Measurements from ENCODE around the gene HOXB5. TPM values are rescaled to one million over a fixed set of nuclear protein-coding genes. Genes with fewer than 3 reads are reported as not detected.

The HOXB5 gene
- total and polyA plus RNA-seq, 5 donors from 2014 or later, result not detected

DNA sequence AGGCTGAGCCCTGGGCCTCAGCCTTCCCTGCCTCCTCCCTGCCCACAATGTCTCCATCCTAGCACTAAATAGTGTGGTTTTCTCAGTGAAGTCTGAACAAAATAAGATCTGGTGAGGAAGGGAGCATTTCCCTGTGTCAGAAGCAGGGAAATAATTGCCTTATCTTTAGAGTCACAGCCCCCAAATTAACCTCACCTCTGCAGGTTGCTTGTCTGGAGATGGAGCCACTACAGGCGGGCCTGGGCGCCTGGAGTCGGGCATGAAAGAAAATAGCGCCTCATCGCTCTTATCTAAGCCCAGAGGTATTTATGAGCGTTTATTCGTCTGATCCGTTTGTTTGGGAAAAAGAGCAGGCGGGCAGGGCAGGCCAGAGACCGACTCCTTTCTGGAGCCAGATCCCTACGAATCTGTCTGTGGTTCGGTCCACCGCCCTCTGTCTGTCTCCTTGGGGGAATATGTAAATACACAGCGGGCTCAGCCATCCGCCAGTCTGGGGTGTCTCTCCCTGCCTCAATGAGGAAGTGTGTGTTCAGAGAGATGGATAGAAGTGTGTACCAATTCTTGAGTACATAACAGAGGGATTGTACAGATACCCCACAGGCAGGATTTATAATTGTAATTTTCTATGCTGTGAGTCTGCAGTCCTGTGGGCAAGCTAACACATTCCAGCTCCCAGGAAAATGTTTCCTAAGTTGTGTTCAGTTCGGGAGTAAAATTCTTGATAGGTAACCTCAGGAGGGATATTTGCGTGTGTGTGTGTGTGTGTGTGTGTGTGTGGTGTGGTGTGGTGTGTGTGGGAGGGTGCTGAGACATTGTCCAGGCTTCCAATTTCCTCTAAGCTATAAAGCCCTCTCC is 6.9 kb upstream of the HOXB5 start:
- Histone ChIP-seq H3K9me3 (ENCODE audit: control insufficient read depth in 2 of 2, low read length in 2 of 2) (no peaks in the 10 kb centered on the region), H3K27ac (ENCODE audit: insufficient read depth, low read length, poor library complexity, severe bottlenecking) (no peak overlapping the region), H3K4me1 (ENCODE audit: control insufficient read depth, insufficient read depth, low read length, poor library complexity, severe bottlenecking) (peaks cover 53% of the 10 kb centered on the region), H3K36me3 (ENCODE audit: control insufficient read depth, insufficient read depth, low read length) (no peaks in the 10 kb centered on the region), H3K4me3 (ENCODE audit: low read depth, low read length) (no peak overlapping the region), H3K27me3 (ENCODE audit: control insufficient read depth, insufficient read depth, low read length) (peaks cover 58% of the 10 kb centered on the region)
- ATAC-seq (ENCODE audit: low read depth in 2 of 2) (no peak), DNase-seq (no peak)
- Mint-ChIP-seq H3K9me3 (peaks cover 0 to 3% (median 0%) of the 10 kb centered on the region in 7 donors), H3K4me3 (peak overlapping the region in 1 of 4 donors; percentile 22), H3K27me3 (peaks cover 98% of the 10 kb centered on the region), H3K4me1 (peaks cover 13 to 53% (median 30%) of the 10 kb centered on the region in 4 donors), H3K27ac (no peak overlapping the region), H3K36me3 (peaks cover 3% of the 10 kb centered on the region)

DNA sequence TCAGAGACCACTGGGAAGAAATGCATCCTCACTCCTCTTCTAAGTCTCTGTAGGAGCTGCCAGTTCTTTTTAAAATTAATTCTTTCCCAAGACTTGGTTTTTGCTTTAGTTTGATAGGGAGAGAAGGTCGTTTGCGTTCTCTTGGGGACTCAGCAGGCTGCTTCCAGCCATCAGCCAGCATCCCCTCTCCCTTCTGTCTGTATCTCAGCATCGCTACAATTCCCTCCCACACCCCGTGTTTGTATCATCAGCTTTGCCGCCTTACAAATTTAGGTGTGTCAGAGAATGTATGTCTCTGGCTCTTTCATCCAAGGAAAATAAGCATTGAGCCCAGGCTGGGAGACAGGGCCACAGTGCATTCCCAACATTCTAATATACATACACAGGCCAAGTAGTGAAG is 5.8 kb upstream of the HOXB5 start:
- peaks cover 0 to 3% (median 0%) of the 10 kb centered on the region in 7 donors for H3K9me3 Mint-ChIP-seq
- H3K27ac ChIP-seq (ENCODE audit: insufficient read depth, low read length, poor library complexity, severe bottlenecking), result no peak overlapping the region
- H3K36me3 Mint-ChIP-seq, result peaks cover 3% of the 10 kb centered on the region
- H3K36me3 ChIP-seq (ENCODE audit: control insufficient read depth, insufficient read depth, low read length), result no peaks in the 10 kb centered on the region
- no peak for DNase-seq
- no peak for ATAC-seq (ENCODE audit: low read depth in 2 of 2)
- H3K27me3 Mint-ChIP-seq, result peaks cover 94% of the 10 kb centered on the region
- H3K27me3 ChIP-seq (ENCODE audit: control insufficient read depth, insufficient read depth, low read length), result peaks cover 61% of the 10 kb centered on the region
- peak overlapping the region in 1 of 4 donors; percentile 42 for H3K4me3 Mint-ChIP-seq
- H3K27ac Mint-ChIP-seq, result no peak overlapping the region
- H3K9me3 ChIP-seq (ENCODE audit: control insufficient read depth in 2 of 2, low read length in 2 of 2), result no peaks in the 10 kb centered on the region
- peaks cover 13 to 49% (median 28%) of the 10 kb centered on the region in 4 donors for H3K4me1 Mint-ChIP-seq
- H3K4me1 ChIP-seq (ENCODE audit: control insufficient read depth, insufficient read depth, low read length, poor library complexity, severe bottlenecking), result peaks cover 51% of the 10 kb centered on the region
- no peak overlapping the region for H3K4me3 ChIP-seq (ENCODE audit: low read depth, low read length)

DNA sequence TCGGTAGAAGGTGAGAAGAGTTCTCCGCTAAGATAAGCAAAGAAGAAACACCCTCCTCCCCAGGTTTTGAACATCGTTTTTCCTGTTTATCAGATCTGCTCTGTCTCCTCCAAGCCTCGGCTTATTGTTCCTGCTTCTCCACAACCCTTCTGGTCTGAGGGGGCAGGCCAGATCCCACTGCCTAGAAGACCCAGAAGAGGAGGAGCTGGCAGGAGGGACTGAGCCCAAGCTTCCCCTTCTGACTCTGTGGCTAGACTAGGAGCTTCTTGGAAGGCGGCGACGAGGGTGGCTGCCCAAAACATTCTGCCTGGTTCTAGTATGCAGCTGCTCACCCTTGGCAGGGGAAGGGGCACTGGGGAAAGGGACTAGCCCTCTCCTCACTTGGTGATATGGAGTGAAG is 5.2 kb upstream of the HOXB5 start:
- no peak overlapping the region for H3K4me3 ChIP-seq (ENCODE audit: low read depth, low read length)
- Mint-ChIP-seq H3K4me3 (peak overlapping the region; percentile 33 to 89 (median 80)), H3K36me3 (peaks cover 3% of the 10 kb centered on the region), H3K4me1 (peaks cover 13 to 52% (median 28%) of the 10 kb centered on the region in 4 donors), H3K27ac (no peak overlapping the region), H3K9me3 (peaks cover 0 to 3% (median 0%) of the 10 kb centered on the region in 7 donors), H3K27me3 (peaks cover 88% of the 10 kb centered on the region)
- H3K4me1 ChIP-seq (ENCODE audit: control insufficient read depth, insufficient read depth, low read length, poor library complexity, severe bottlenecking), result peaks cover 49% of the 10 kb centered on the region
- H3K27me3 ChIP-seq (ENCODE audit: control insufficient read depth, insufficient read depth, low read length), result peaks cover 61% of the 10 kb centered on the region
- H3K27ac ChIP-seq (ENCODE audit: insufficient read depth, low read length, poor library complexity, severe bottlenecking), result no peak overlapping the region
- DNase-seq (no peak), ATAC-seq (ENCODE audit: low read depth in 2 of 2) (no peak)
- H3K36me3 ChIP-seq (ENCODE audit: control insufficient read depth, insufficient read depth, low read length), result no peaks in the 10 kb centered on the region
- H3K9me3 ChIP-seq (ENCODE audit: control insufficient read depth in 2 of 2, low read length in 2 of 2), result no peaks in the 10 kb centered on the region

DNA sequence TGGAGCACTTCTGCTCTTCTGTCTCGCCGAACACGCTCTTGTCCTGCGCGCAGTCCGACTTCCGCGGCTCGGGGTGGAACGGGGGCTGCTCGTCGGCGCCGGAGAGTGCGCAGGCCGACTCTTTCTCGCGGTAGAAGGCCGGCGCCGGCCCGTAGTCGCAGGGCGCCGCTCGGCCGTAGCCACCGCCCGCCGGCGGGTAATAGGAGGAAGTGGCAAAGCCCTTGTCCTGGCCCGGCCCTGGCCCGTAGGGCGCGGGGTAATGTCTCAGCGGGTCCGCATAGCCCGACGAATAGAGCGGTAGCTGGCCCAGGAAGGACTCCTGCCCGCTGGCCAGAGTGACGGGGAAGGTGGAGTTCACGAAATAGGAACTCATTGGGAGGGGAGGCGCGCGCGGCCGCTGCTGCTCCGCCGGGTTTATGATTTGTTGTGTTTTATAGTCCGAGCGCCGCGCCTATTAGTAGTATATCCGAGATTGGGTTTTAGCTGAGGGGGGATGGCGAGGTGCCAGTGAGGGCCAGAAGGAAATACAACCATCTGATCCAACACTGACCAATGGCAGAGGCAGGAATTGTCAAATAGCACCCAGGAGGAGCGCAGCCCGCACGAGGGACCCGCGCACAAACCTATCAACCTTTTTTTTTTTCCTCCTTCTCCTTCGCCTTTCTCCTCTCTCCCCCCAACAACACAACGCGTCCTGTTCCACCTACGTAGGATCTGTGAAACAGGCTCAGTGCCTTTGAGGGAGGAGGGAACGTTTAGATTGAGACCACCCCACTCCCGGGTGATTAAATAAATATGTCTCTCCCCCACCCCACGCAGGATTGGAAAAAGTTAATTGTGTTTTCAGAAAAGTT is 4.4 kb upstream of the HOXB5 start:
- ATAC-seq (ENCODE audit: low read depth in 2 of 2) (peak; percentile 45 to 48), DNase-seq (peak in 1 of 3 donors; percentile 61)
- peaks cover 88% of the 10 kb centered on the region for H3K27me3 Mint-ChIP-seq
- Histone ChIP-seq H3K4me1 (ENCODE audit: control insufficient read depth, insufficient read depth, low read length, poor library complexity, severe bottlenecking) (peaks cover 52% of the 10 kb centered on the region), H3K27ac (ENCODE audit: insufficient read depth, low read length, poor library complexity, severe bottlenecking) (no peak overlapping the region), H3K9me3 (ENCODE audit: control insufficient read depth in 2 of 2, low read length in 2 of 2) (no peaks in the 10 kb centered on the region), H3K27me3 (ENCODE audit: control insufficient read depth, insufficient read depth, low read length) (peaks cover 55% of the 10 kb centered on the region), H3K36me3 (ENCODE audit: control insufficient read depth, insufficient read depth, low read length) (no peaks in the 10 kb centered on the region), H3K4me3 (ENCODE audit: low read depth, low read length) (peak overlapping the region; percentile 19)
- peaks cover 3% of the 10 kb centered on the region for H3K36me3 Mint-ChIP-seq
- peaks cover 0 to 3% (median 0%) of the 10 kb centered on the region in 7 donors for H3K9me3 Mint-ChIP-seq
- H3K27ac Mint-ChIP-seq, result peak overlapping the region in 1 of 3 donors; percentile 74
- H3K4me1 Mint-ChIP-seq, result peaks cover 14 to 52% (median 31%) of the 10 kb centered on the region in 4 donors
- peak overlapping the region; percentile 73 to 89 (median 80) for H3K4me3 Mint-ChIP-seq

DNA sequence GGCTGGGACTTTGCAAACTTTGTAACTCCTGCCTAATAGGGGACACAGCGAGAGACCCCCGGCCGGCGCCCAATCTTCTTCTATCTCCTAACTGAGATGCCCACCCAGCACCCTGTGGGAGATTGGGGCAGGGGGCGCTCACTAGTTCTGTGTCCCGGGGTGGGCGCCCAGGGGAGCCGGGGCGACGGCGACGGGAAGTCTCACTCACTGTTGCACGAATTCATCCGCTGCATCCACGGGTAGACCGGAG is 3.9 kb upstream of the HOXB5 start:
- peak overlapping the region in 1 of 3 donors; percentile 74 for H3K27ac Mint-ChIP-seq
- Histone ChIP-seq H3K27ac (ENCODE audit: insufficient read depth, low read length, poor library complexity, severe bottlenecking) (no peak overlapping the region), H3K4me3 (ENCODE audit: low read depth, low read length) (no peak overlapping the region), H3K27me3 (ENCODE audit: control insufficient read depth, insufficient read depth, low read length) (peaks cover 54% of the 10 kb centered on the region), H3K4me1 (ENCODE audit: control insufficient read depth, insufficient read depth, low read length, poor library complexity, severe bottlenecking) (peaks cover 52% of the 10 kb centered on the region), H3K36me3 (ENCODE audit: control insufficient read depth, insufficient read depth, low read length) (no peaks in the 10 kb centered on the region), H3K9me3 (ENCODE audit: control insufficient read depth in 2 of 2, low read length in 2 of 2) (no peaks in the 10 kb centered on the region)
- peaks cover 10 to 52% (median 34%) of the 10 kb centered on the region in 4 donors for H3K4me1 Mint-ChIP-seq
- H3K9me3 Mint-ChIP-seq, result peaks cover 0 to 3% (median 0%) of the 10 kb centered on the region in 7 donors
- DNase-seq (no peak), ATAC-seq (ENCODE audit: low read depth in 2 of 2) (no peak)
- H3K4me3 Mint-ChIP-seq, result peak overlapping the region; percentile 73 to 89 (median 80)
- peaks cover 88% of the 10 kb centered on the region for H3K27me3 Mint-ChIP-seq
- peaks cover 3% of the 10 kb centered on the region for H3K36me3 Mint-ChIP-seq

DNA sequence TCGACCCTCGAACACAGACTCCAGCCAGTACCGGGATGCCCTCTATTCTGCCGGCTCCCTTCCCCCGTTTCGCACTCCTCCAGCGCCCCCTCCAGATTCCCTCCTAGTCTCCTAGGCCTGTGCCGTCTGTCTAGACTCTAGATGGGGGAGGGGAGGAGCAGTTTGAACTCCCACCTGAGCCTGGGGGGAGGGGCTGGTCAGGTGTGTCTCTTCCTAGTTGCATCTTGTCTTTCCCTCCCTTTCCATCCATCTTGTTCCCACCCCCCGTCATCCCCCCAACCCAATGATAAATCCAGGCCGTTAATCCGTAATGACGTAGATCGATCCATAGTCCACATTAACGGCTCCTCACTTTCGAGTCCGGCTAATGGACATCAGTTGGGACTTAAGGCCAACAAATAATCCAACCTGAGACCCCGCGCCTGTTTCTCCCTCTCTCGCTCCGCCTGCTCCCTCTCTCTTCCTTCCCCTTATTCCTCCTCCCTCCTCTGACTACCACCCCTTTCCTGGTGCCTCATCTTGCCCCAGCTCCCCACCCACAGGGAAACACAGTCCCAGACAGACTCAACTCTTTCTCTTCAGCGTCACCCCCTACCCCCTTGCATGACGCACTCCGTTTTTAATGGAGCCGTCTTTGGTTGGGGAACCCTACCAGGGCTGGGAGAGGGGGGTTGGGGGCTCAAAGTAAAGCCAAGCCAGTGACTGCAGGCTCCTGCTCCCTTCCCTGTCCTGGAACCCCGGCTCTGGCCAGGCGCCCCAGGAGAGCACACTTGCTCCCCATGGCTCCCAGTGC is 3.4 kb upstream of the HOXB5 start:
- no peak for DNase-seq
- peak overlapping the region; percentile 73 to 91 (median 82) for H3K4me3 Mint-ChIP-seq
- H3K27ac Mint-ChIP-seq, result no peak overlapping the region
- Histone ChIP-seq H3K27me3 (ENCODE audit: control insufficient read depth, insufficient read depth, low read length) (peaks cover 52% of the 10 kb centered on the region), H3K36me3 (ENCODE audit: control insufficient read depth, insufficient read depth, low read length) (no peaks in the 10 kb centered on the region), H3K4me3 (ENCODE audit: low read depth, low read length) (no peak overlapping the region), H3K4me1 (ENCODE audit: control insufficient read depth, insufficient read depth, low read length, poor library complexity, severe bottlenecking) (peaks cover 50% of the 10 kb centered on the region), H3K9me3 (ENCODE audit: control insufficient read depth in 2 of 2, low read length in 2 of 2) (no peaks in the 10 kb centered on the region), H3K27ac (ENCODE audit: insufficient read depth, low read length, poor library complexity, severe bottlenecking) (no peak overlapping the region)
- peaks cover 88% of the 10 kb centered on the region for H3K27me3 Mint-ChIP-seq
- peaks cover 3% of the 10 kb centered on the region for H3K36me3 Mint-ChIP-seq
- peaks cover 8 to 52% (median 33%) of the 10 kb centered on the region in 4 donors for H3K4me1 Mint-ChIP-seq
- ATAC-seq (ENCODE audit: low read depth in 2 of 2), result no peak
- H3K9me3 Mint-ChIP-seq, result peaks cover 0 to 3% (median 0%) of the 10 kb centered on the region in 7 donors

Data from CD4-positive, CD25-positive, alpha-beta regulatory T cell (primary cell).